DLD1 (cell line): ENCODE data around the gene ZNF557.

Source experiments
- in situ Hi-C: cut with HindIII; loops from 2 replicates; pipeline ENCODE4 v1.10.0; 2017; ENCODE audit warnings: low sequenced_read_pairs

The ZNF557 gene

DNA sequence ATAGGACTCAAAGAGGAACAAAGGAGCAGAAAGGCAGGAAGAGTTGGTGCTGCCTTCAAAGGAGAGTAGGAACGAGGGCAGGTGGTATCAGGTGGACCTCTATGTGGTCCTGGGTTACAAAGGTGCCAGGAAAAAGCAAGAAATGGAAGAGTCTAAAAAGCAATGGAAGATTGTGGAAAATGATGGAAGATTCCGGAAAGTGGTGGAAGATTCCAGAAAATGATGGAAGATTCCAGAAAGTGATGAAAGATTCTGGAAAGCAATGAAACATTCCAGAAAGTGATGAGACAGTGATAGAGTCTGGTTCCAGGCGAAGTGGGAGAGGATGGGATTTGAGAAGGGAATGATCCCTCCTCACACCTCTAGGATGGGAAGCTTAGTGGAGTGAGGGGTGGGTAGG lies 55.3 kb downstream of the ZNF557 start:
- in situ Hi-C loops = no loop called here

- in situ Hi-C loops = no loop called here
Measured at GRCh38 chr19:7125221-7125620, 55.7 kb downstream of the ZNF557 start.

DNA sequence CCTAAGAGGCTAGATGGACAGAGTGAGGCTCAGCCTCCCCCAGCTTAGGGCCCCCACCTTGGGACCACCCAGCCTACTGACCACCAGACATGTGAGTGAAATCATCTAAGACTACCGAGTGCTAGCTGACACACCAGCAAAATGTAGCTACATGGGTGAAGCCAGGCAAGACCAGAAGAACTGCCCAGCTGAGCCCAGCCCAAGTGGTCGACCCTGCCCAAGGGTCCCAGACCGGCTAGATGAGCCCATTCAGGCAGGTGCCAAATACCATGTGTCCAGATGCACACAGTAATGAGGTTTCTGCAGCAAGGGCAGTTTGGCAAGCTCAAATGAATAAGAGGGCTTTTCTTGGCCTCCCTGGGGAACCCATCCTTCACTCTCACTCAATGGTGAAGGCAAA lies 56.6 kb downstream of the ZNF557 start:
- in situ Hi-C loops = no loop called here

DNA sequence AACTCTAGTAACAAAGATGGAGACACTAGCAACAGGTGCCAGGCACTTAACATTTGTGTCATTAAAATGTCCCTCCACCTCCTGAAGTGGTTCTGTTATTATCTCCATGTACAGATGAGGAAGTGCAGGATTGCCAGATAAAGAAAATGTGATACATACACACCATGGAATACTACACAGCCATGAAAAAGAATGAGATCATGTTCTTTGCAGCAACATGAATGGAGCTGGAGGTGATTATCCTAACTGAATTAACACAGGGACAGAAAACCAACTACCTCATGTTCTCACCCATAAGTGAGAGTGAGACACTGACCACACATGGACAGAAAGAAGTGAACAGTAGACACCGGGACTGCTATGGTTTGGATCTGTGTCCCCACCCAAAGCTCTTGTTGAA lies 60.5 kb downstream of the ZNF557 start:
- in situ Hi-C loops = no loop called here

DNA sequence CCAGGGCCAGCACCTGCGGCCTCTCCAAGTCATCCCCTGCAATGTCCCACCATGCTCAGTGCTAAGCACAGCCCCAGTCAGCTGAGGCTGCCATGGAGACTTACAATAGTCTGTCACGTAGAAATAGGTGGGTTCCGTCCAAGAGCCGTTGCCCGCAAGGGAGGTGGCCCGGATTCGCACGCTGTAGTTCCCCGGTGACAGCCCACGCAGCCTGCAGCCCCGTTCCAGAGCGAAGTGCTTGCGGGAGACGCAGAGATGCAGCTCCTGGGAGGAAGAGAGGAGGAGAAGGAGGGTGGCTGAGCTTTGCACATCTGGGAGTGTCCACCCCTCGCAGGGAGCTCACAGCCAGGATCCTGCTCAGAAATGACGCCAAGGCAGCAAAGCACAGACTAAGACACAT lies 62.6 kb downstream of the ZNF557 start:
- in situ Hi-C loops = no loop called here

GRCh38 chr19:7137120-7137519 lies 67.6 kb downstream of the ZNF557 start:
- in situ Hi-C loops = no loop called here
